IMR-90 (cell line): ENCODE measurements around the gene DSCAML1. TPM values are rescaled to one million over a fixed set of nuclear protein-coding genes. Genes with fewer than 3 reads are reported as not detected.

Source experiments
- ATAC-seq: fragments of 200-7000 bp; cut with Tn5 transposase; 2 replicates; pipeline ENCODE4 v1.9.1; 2020; ENCODE audit warnings: low read depth, mild to moderate bottlenecking, moderate library complexity
- BruUV-seq: library from RNA; stranded (reverse); fragments of 400-500 nt; replicated peaks from 2 replicates; lab custom pipeline; 2021; lab: Mats Ljungman, UMichigan
- CTCF ChIA-PET: fragments of 300-600 bp; formaldehyde crosslinking; extraction: SDS; loops from one replicate; lab custom pipeline; 2021; ENCODE audit warnings: antibody characterized with exemption; lab: Yijun Ruan, JAX
- POLR2A ChIA-PET: fragments of 300-600 bp; sonication (Branson Sonifier 250); formaldehyde crosslinking; loops from one replicate; lab custom pipeline; 2022; ENCODE audit warnings: antibody characterized with exemption; ENCODE audit not compliant: unreplicated experiment; lab: Charles Lee
- DNase-seq: peaks from one replicate; pipeline ENCODE4 v3.0.0; 2013
- H2AFZ ChIP-seq: replicated peaks from 2 replicates; pipeline ENCODE3; 2013; ENCODE audit warnings: low read length, mild to moderate bottlenecking; ENCODE audit not compliant: poor library complexity
- H2AK5ac ChIP-seq: 2 replicates; pipeline ENCODE4 v1.6.1; 2013; ENCODE audit warnings: low read depth, low read length, inconsistent platforms
- H2AK9ac ChIP-seq: replicated peaks from 2 replicates; pipeline ENCODE3; 2013; ENCODE audit warnings: mild to moderate bottlenecking, low read depth, low read length, moderate library complexity; ENCODE audit not compliant: poor library complexity
- H2BK120ac ChIP-seq: 2 replicates; pipeline ENCODE4 v1.6.1; 2013; ENCODE audit warnings: low read depth, low read length, inconsistent platforms
- H2BK15ac ChIP-seq: 3 replicates; pipeline ENCODE4 v1.6.1; 2013; ENCODE audit warnings: low read depth, low read length, inconsistent platforms
- H2BK20ac ChIP-seq: 2 replicates; pipeline ENCODE4 v1.6.1; 2013; ENCODE audit warnings: low read depth, mild to moderate bottlenecking, inconsistent platforms, low read length, moderate library complexity
- H2BK5ac ChIP-seq: 2 replicates; pipeline ENCODE4 v1.6.1; 2013; ENCODE audit warnings: mild to moderate bottlenecking, low read depth, low read length, inconsistent platforms; ENCODE audit not compliant: poor library complexity, severe bottlenecking
- H3K14ac ChIP-seq: replicated peaks from 2 replicates; pipeline ENCODE4 v1.6.1; 2013; ENCODE audit warnings: low read depth, low read length, inconsistent platforms
- H3K18ac ChIP-seq: 2 replicates; pipeline ENCODE4 v1.6.1; 2013; ENCODE audit warnings: low read depth, low read length, control low read depth
- H3K23ac ChIP-seq: 2 replicates; pipeline ENCODE4 v1.6.1; 2013; ENCODE audit warnings: low read depth, low read length, inconsistent platforms
- H3K27ac ChIP-seq: 2 replicates; pipeline ENCODE4 v1.5.1; 2013; ENCODE audit warnings: mild to moderate bottlenecking, control low read depth, low read length; ENCODE audit not compliant: insufficient read depth
- H3K27me3 ChIP-seq: 2 replicates; pipeline ENCODE4 v1.6.1; 2013; ENCODE audit warnings: low read length; ENCODE audit not compliant: control insufficient read depth, insufficient read depth
- H3K36me3 ChIP-seq: 2 replicates; pipeline ENCODE4 v1.6.1; 2013; ENCODE audit warnings: low read length, mixed read lengths; ENCODE audit not compliant: control insufficient read depth, insufficient read depth
- H3K4ac ChIP-seq: 2 replicates; pipeline ENCODE4 v1.6.1; 2013; ENCODE audit warnings: low read depth, low read length, inconsistent platforms
- H3K4me1 ChIP-seq: 2 replicates; pipeline ENCODE4 v1.6.1; 2013; ENCODE audit warnings: low read length, mixed read lengths; ENCODE audit not compliant: control insufficient read depth, insufficient read depth
- H3K4me2 ChIP-seq: 2 replicates; pipeline ENCODE4 v1.6.1; 2013; ENCODE audit warnings: low read depth, mild to moderate bottlenecking, control low read depth, low read length, moderate library complexity
- H3K4me3 ChIP-seq: 2 replicates; pipeline ENCODE4 v1.5.1; 2013; ENCODE audit warnings: low read depth, mild to moderate bottlenecking, control low read depth, low read length, moderate library complexity; ENCODE audit not compliant: insufficient read depth
- H3K56ac ChIP-seq: 2 replicates; pipeline ENCODE4 v1.6.1; 2013; ENCODE audit warnings: low read length, inconsistent platforms; ENCODE audit not compliant: insufficient read depth; ENCODE audit errors: extremely low read depth
- H3K79me1 ChIP-seq, 2 experiments: 2 replicates each; pipeline ENCODE4 v1.6.1; 2013; ENCODE audit warnings: low read length in 2 of 2, inconsistent platforms in 1 of 2, low read depth in 1 of 2
- H3K9ac ChIP-seq: 2 replicates; pipeline ENCODE4 v1.6.1; 2013; ENCODE audit warnings: low read depth, low read length, control low read depth
- H3K9me1 ChIP-seq: 2 replicates; pipeline ENCODE4 v1.6.1; 2013; ENCODE audit warnings: low read length, inconsistent platforms; ENCODE audit not compliant: insufficient read depth
- H3K9me3 ChIP-seq: 2 replicates; pipeline ENCODE4 v1.6.1; 2013; ENCODE audit warnings: low read length; ENCODE audit not compliant: control insufficient read depth, insufficient read depth
- H4K20me1 ChIP-seq: 2 replicates; pipeline ENCODE4 v1.6.1; 2013; ENCODE audit warnings: low read length, inconsistent platforms; ENCODE audit not compliant: insufficient read depth
- H4K5ac ChIP-seq: 2 replicates; pipeline ENCODE4 v1.6.1; 2013; ENCODE audit warnings: mild to moderate bottlenecking, low read depth, low read length, control low read depth
- H4K8ac ChIP-seq, 2 experiments: 2 replicates each; pipeline ENCODE4 v1.6.1; 2013; ENCODE audit warnings: low read depth in 2 of 2, low read length in 2 of 2, control low read depth in 1 of 2, inconsistent platforms in 1 of 2
- H4K91ac ChIP-seq: 2 replicates; pipeline ENCODE4 v1.6.1; 2013; ENCODE audit warnings: low read depth, low read length, inconsistent platforms; ENCODE audit not compliant: insufficient read depth
- CEBPB ChIP-seq: IDR thresholded peaks from 2 replicates; pipeline ENCODE4 v1.6.1; 2012; ENCODE audit warnings: low read depth, low read length, improper control_type of control experiment
- CHD1 ChIP-seq: IDR thresholded peaks from 2 replicates; pipeline ENCODE4 v1.6.1; 2012; ENCODE audit warnings: low read depth, low read length, improper control_type of control experiment
- MAFK ChIP-seq: IDR thresholded peaks from 2 replicates; pipeline ENCODE4 v1.6.1; 2012; ENCODE audit warnings: low read depth, low read length, improper control_type of control experiment
- MAZ ChIP-seq: IDR thresholded peaks from 2 replicates; pipeline ENCODE4 v1.6.1; 2012; ENCODE audit warnings: low read depth, mild to moderate bottlenecking, low read length, improper control_type of control experiment, moderate library complexity, borderline replicate concordance
- POLR2A ChIP-seq: IDR thresholded peaks from 2 replicates; pipeline ENCODE4 v1.6.1; 2012; ENCODE audit warnings: mild to moderate bottlenecking, low read depth, low read length
- RAD21 ChIP-seq: IDR thresholded peaks from 2 replicates; pipeline ENCODE4 v1.6.1; 2012; ENCODE audit warnings: low read length, improper control_type of control experiment
- RCOR1 ChIP-seq: IDR thresholded peaks from 2 replicates; pipeline ENCODE4 v1.6.1; 2012; ENCODE audit warnings: mild to moderate bottlenecking, low read length, improper control_type of control experiment; ENCODE audit not compliant: insufficient replicate concordance
- RFX5 ChIP-seq: IDR thresholded peaks from 2 replicates; pipeline ENCODE4 v1.8.0; 2012; ENCODE audit warnings: low read depth, mild to moderate bottlenecking, low read length, moderate library complexity
- WGBS, 2 experiments: methylation state at CpG; one replicate each; pipeline versions ENCODE4 v1.1.5 to v1.1.7; 2013; ENCODE audit warnings: missing lambda C conversion rate in 2 of 2; ENCODE audit not compliant: insufficient read length in 1 of 2; ENCODE audit errors: extremely low coverage in 2 of 2; 5-methylcytosine and 5-hydroxymethylcytosine counted together
- dilution Hi-C: fragments of 300-500 bp; cut with HindIII; formaldehyde crosslinking; loops from one replicate; pipeline ENCODE4 v1.14.3; 2018; ENCODE audit warnings: low sequenced_read_pairs; ENCODE audit not compliant: unreplicated experiment
- in situ Hi-C: fragments of 300-500 bp; cut with MboI; formaldehyde crosslinking; loops from 3 replicates; pipeline ENCODE4 v1.14.3; 2019; ENCODE audit warnings: low sequenced_read_pairs, inconsistent platforms, mixed read lengths
- intact Hi-C: fragments of 100-400 bp; cut with micrococcal nuclease; formaldehyde crosslinking; loops from 2 replicates; pipeline ENCODE4 v1.10.0; 2022
- polyA plus RNA-seq, 3 experiments: library from polyadenylated mRNA; depleted of rRNA; stranded (reverse); fragments of >200 nt; gene quantifications; 2 replicates each; pipeline ENCODE4 v1.2.3, GENCODE V29; 2012; ENCODE audit warnings: low replicate concordance in 1 of 3
- total RNA-seq: library from RNA; depleted of rRNA; stranded (reverse); fragments of >200 nt; gene quantifications from 2 replicates; pipeline ENCODE4 v1.2.3, GENCODE V29; 2012

Gene DSCAML1
- total and polyA plus RNA-seq, 2 of the 4 experiments (the other 2 are of a cell fraction), result not detected

- no peak overlapping the region for H3K9ac ChIP-seq
- no peak overlapping the region for H3K23ac ChIP-seq
- DNase-seq (no peak), ATAC-seq (no peak)
- in situ Hi-C loops (no loop called here), dilution Hi-C loops (no loop called here), intact Hi-C loops (no loop called here)
- H3K27ac ChIP-seq, result no peak overlapping the region
- H2BK20ac ChIP-seq, result no peak overlapping the region
- no peak overlapping the region for H3K56ac ChIP-seq
- no peak overlapping the region for H3K4ac ChIP-seq
- no peak overlapping the region for H2BK120ac ChIP-seq
- no peaks in the 10 kb centered on the region for H3K9me3 ChIP-seq
- 38% methylated on average over 1 of the region's 7 CpGs; no CpG with 5 or more reads in 1 of the 2 experiments for WGBS, 2 experiments
- H3K36me3 ChIP-seq, result no peaks in the 10 kb centered on the region
- CTCF ChIA-PET, result interaction anchor here (0.8 kb wide), 1 partner anchor 101 kb away, joined by 4 read pairs; no protein-coding TSS in a partner anchor
- no peak overlapping the region for H2AK5ac ChIP-seq
- no peak overlapping the region for H2BK15ac ChIP-seq
- TF ChIP-seq CHD1, result no peak
- TF ChIP-seq RFX5, result no peak
- no peak for TF ChIP-seq POLR2A
- no peak for TF ChIP-seq MAFK
- TF ChIP-seq RAD21, result no peak
- no peak for TF ChIP-seq CEBPB
- no peak for TF ChIP-seq MAZ
- TF ChIP-seq RCOR1, result no peak
- peaks cover 26% of the 10 kb centered on the region for H3K27me3 ChIP-seq
- BruUV-seq, result no TSS peak
- no peak overlapping the region for H2BK5ac ChIP-seq
- H2AFZ ChIP-seq, result no peak overlapping the region
- H3K4me3 ChIP-seq, result no peak overlapping the region
- no peak overlapping the region for H3K18ac ChIP-seq
- H2AK9ac ChIP-seq, result no peak overlapping the region
- no peaks in the 10 kb centered on the region for H3K79me1 ChIP-seq
- POLR2A ChIA-PET, result no interaction called here
- H3K9me1 ChIP-seq, result no peaks in the 10 kb centered on the region
- no peak overlapping the region for H4K8ac ChIP-seq
- no peak overlapping the region for H4K5ac ChIP-seq
- H3K14ac ChIP-seq, result no peak overlapping the region
- H3K4me2 ChIP-seq, result no peak overlapping the region
- no peak overlapping the region for H4K91ac ChIP-seq
- no peaks in the 10 kb centered on the region for H3K4me1 ChIP-seq
- no peaks in the 10 kb centered on the region for H4K20me1 ChIP-seq
These were observed 269.7 kb downstream of the DSCAML1 start for GRCh38 chr11:117527271-117527670.
